GM12875 (cell line): ENCODE data around the gene VPS45.
"Not testable (repeated sequence)": the region's sequence is repeated elsewhere in the genome, so short reads cannot be mapped to it uniquely, and the experiment has no call there.

Experiments
- H3K4me3 ChIP-seq: one replicate; pipeline ENCODE4 v1.5.1; 2011; ENCODE audit warnings: low read depth, low read length, control low read depth
- CTCF ChIP-seq: IDR thresholded peaks from 2 replicates; pipeline ENCODE4 v1.5.1; 2011; ENCODE audit warnings: low read depth, mild to moderate bottlenecking, control low read depth, inconsistent platforms, low read length, moderate library complexity, borderline replicate concordance; ENCODE audit not compliant: insufficient read depth

The VPS45 gene

GRCh38 chr1:150121236-150121862, 53.8 kb downstream of the VPS45 start:
- H3K4me3 ChIP-seq = no peak overlapping the region
- no peak for TF ChIP-seq CTCF

- no peak overlapping the region for H3K4me3 ChIP-seq
- TF ChIP-seq CTCF = no peak
Measured at GRCh38 chr1:150126811-150127210, 59.2 kb downstream of the VPS45 start.

GRCh38 chr1:150127464-150127863, 59.9 kb downstream of the VPS45 start:
- no peak overlapping the region for H3K4me3 ChIP-seq
- TF ChIP-seq CTCF = no peak

GRCh38 chr1:150127868-150128267, 60.3 kb downstream of the VPS45 start:
- no peak for TF ChIP-seq CTCF
- H3K4me3 ChIP-seq = no peak overlapping the region

- H3K4me3 ChIP-seq = no peak overlapping the region
- TF ChIP-seq CTCF = no peak
Measured at GRCh38 chr1:150132372-150132771, 64.8 kb downstream of the VPS45 start.

GRCh38 chr1:150134537-150134936, 67.0 kb downstream of the VPS45 start:
- TF ChIP-seq CTCF = no peak
- H3K4me3 ChIP-seq = no peak overlapping the region

GRCh38 chr1:150135400-150135799, 67.8 kb downstream of the VPS45 start:
- not testable (repeated sequence) for H3K4me3 ChIP-seq

GRCh38 chr1:150138044-150138443, 70.5 kb downstream of the VPS45 start:
- no peak for TF ChIP-seq CTCF
- H3K4me3 ChIP-seq = no peak overlapping the region
